Tibial artery (tissue), 4 donors: ENCODE results near the gene FGFBP1.

Experiments used
- DNase-seq, 2 donors: peaks; one replicate each; pipeline ENCODE4 v3.0.0-alpha.2; 2019
- H3K27ac ChIP-seq, 2 donors: fragments of 200-600 bp; sonication (generic) in 1 of 2; 1 replicate in 1 of 2; 2 replicates in 1 of 2; pipeline ENCODE4 v1.5.1; 2018 to 2019; ENCODE audit warnings: mild to moderate bottlenecking in 1 of 2
- H3K27me3 ChIP-seq, 2 donors: fragments of 200-600 bp; sonication (generic) in 1 of 2; one replicate each; pipeline versions ENCODE4 v1.5.1 to v1.6.0; 2016 to 2019
- H3K36me3 ChIP-seq, 3 donors: fragments of 200-600 bp; sonication (generic) in 2 of 3; one replicate each; pipeline ENCODE4 v1.5.1; 2016 to 2019; ENCODE audit warnings: mild to moderate bottlenecking in 2 of 3
- H3K4me1 ChIP-seq, 4 donors: fragments of 200-600 bp; sonication (generic) in 2 of 4; 1 replicate in 3 of 4; 2 replicates in 1 of 4; pipeline ENCODE4 v1.5.1; 2016 to 2019
- H3K4me3 ChIP-seq, 2 donors: fragments of 200-600 bp; sonication (generic) in 1 of 2; 1 replicate in 1 of 2; 2 replicates in 1 of 2; pipeline ENCODE4 v1.5.1; 2018 to 2019; ENCODE audit warnings: mild to moderate bottlenecking in 2 of 2
- H3K9me3 ChIP-seq, 3 donors: fragments of 200-600 bp; sonication (generic) in 1 of 3; one replicate each; pipeline ENCODE4 v1.5.1; 2016 to 2019
- intact Hi-C: fragments of 100-400 bp; cut with DNase I; formaldehyde crosslinking; loops from one replicate; pipeline ENCODE4 v1.15.0; 2023; ENCODE audit warnings: low total_unique reads
- TF ChIP-seq, protein P1 (sequence below), 2 experiments: fragments of 200-600 bp in 1 of 2; fragments of 450-650 bp in 1 of 2; IDR thresholded peaks; one replicate each; pipeline ENCODE4 v1.5.1; 2017 to 2019; ENCODE audit warnings: antibody characterized with exemption in 2 of 2, mild to moderate bottlenecking in 1 of 2, moderate library complexity in 1 of 2

The FGFBP1 gene

DNA sequence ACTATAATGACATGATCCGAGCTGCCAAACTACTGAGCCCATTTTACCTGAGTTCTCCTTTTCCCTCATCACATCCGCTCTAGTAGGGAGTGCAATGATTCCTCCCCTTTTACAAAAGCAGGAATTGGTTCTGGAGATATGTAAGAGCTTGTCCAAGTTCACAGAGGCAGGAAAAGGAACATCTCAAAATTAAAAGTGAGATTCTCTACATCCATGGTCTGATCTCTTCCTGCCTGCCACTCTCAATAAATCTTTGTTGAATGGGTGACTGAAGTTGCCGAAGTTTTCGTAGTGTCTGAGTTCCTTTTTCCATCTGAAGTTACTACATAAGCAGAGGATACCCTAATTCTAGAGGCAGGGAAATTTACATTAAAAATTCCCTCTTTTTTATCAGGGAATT is at the start of gene FGFBP1:
Gene FGFBP1, minus strand, starts transcription at position 101 of the 400 bp plus-strand sequence. CDS start 2,108 bp downstream, outside the sequence.
- Histone ChIP-seq H3K4me1 (peaks cover 0 to 12% (median 0%) of the 10 kb centered on the region in 4 donors), H3K4me3 (no peak within 1 kb of the TSS), H3K9me3 (no peaks in the 10 kb centered on the region), H3K36me3 (no peaks in the 10 kb centered on the region), H3K27ac (no peak within 1 kb of the TSS), H3K27me3 (peaks cover 0 to 4% of the 10 kb centered on the region in 2 donors)
- TF ChIP-seq, protein P1, sequence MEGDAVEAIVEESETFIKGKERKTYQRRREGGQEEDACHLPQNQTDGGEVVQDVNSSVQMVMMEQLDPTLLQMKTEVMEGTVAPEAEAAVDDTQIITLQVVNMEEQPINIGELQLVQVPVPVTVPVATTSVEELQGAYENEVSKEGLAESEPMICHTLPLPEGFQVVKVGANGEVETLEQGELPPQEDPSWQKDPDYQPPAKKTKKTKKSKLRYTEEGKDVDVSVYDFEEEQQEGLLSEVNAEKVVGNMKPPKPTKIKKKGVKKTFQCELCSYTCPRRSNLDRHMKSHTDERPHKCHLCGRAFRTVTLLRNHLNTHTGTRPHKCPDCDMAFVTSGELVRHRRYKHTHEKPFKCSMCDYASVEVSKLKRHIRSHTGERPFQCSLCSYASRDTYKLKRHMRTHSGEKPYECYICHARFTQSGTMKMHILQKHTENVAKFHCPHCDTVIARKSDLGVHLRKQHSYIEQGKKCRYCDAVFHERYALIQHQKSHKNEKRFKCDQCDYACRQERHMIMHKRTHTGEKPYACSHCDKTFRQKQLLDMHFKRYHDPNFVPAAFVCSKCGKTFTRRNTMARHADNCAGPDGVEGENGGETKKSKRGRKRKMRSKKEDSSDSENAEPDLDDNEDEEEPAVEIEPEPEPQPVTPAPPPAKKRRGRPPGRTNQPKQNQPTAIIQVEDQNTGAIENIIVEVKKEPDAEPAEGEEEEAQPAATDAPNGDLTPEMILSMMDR (IDR thresholded peaks at IDR 0.05): no peak
- intact Hi-C loops: no loop called here
- no peak for DNase-seq

- intact Hi-C loops: no loop called here
- Histone ChIP-seq H3K27ac (no peak overlapping the region), H3K4me1 (no peaks in the 10 kb centered on the region), H3K9me3 (no peaks in the 10 kb centered on the region), H3K27me3 (no peaks in the 10 kb centered on the region), H3K36me3 (peaks cover 0 to 69% (median 24%) of the 10 kb centered on the region in 3 donors), H3K4me3 (no peak overlapping the region)
- DNase-seq: no peak
- TF ChIP-seq, protein P1 (IDR thresholded peaks at IDR 0.05): no peak
Observed at GRCh38 chr4:15988222-15988621, 49.7 kb upstream of the FGFBP1 start.

DNA sequence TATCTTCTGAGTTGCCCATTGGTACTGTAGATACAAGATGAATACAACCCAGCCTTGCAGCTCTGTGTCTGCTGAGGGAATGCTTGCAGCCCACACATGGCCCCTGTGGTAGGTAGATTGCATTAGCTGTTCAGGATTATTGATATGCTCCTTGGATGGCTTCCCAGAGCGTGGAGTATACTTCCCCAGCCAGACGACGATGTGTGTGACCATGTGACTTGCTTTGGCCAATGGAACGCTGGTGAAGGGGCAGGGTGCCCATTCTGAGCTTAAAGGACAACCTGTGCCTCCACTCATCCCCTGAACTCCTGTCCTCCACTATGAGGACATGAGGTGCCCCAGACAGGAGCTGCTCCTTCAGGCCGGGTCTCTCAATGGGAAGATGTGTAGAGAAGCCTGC is 48.4 kb upstream of the FGFBP1 start:
- no peaks in the 10 kb centered on the region for H3K27me3 ChIP-seq
- no peaks in the 10 kb centered on the region for H3K4me1 ChIP-seq
- no peak overlapping the region for H3K4me3 ChIP-seq
- H3K36me3 ChIP-seq: peaks cover 0 to 72% (median 17%) of the 10 kb centered on the region in 3 donors
- DNase-seq: no peak
- no peak overlapping the region for H3K27ac ChIP-seq
- H3K9me3 ChIP-seq: no peaks in the 10 kb centered on the region
- TF ChIP-seq, protein P1 (IDR thresholded peaks at IDR 0.05): no peak
- intact Hi-C loops: no loop called here

GRCh38 chr4:15983610-15984009 is 45.1 kb upstream of the FGFBP1 start:
- Histone ChIP-seq H3K27ac (no peak overlapping the region), H3K9me3 (no peaks in the 10 kb centered on the region), H3K36me3 (peaks cover 0 to 51% (median 9%) of the 10 kb centered on the region in 3 donors), H3K4me3 (no peak overlapping the region), H3K27me3 (no peaks in the 10 kb centered on the region), H3K4me1 (no peaks in the 10 kb centered on the region)
- intact Hi-C loops: no loop called here
- DNase-seq: no peak
- TF ChIP-seq, protein P1 (IDR thresholded peaks at IDR 0.05): no peak

- H3K27ac ChIP-seq: no peak overlapping the region
- no peaks in the 10 kb centered on the region for H3K9me3 ChIP-seq
- H3K4me3 ChIP-seq: no peak overlapping the region
- intact Hi-C loops: no loop called here
- TF ChIP-seq, protein P1 (IDR thresholded peaks at IDR 0.05): no peak
- peaks cover 0 to 45% (median 9%) of the 10 kb centered on the region in 3 donors for H3K36me3 ChIP-seq
- DNase-seq: no peak
- H3K4me1 ChIP-seq: no peaks in the 10 kb centered on the region
- H3K27me3 ChIP-seq: no peaks in the 10 kb centered on the region
Observed at GRCh38 chr4:15982842-15983524, 44.4 kb upstream of the FGFBP1 start.
